Endothelial cell of umbilical vein (primary cell): ENCODE measurements around the gene TOM1L2. TPM values are rescaled to one million over a fixed set of nuclear protein-coding genes. Genes with fewer than 3 reads are reported as not detected.

Source experiments
- BruUV-seq: library from RNA; stranded (reverse); fragments of 400-500 nt; replicated peaks from 2 replicates; lab custom pipeline; 2021; lab: Mats Ljungman, UMichigan
- CTCF ChIA-PET: fragments of 300-600, 350-600 bp; sonication (Branson Sonifier 250); formaldehyde crosslinking; loops from one replicate; lab custom pipeline; 2021; ENCODE audit warnings: antibody characterized with exemption, inconsistent platforms; lab: Charles Lee
- POLR2A ChIA-PET: fragments of 300-600, 350-600 bp; sonication (Branson Sonifier 250); formaldehyde crosslinking; loops from one replicate; lab custom pipeline; 2021; ENCODE audit warnings: antibody characterized with exemption, inconsistent platforms; lab: Charles Lee
- DNase-seq: peaks from one replicate; pipeline ENCODE4 v3.0.0-alpha.2; 2011; ENCODE audit warnings: low read depth, low spot score
- FAIRE-seq: peaks from 2 replicates; lab custom pipeline; 2011; peaks lifted over from hg19 to GRCh38; lab: Jason Lieb, UNC
- H2AFZ ChIP-seq: 2 replicates; pipeline ENCODE4 v1.6.0; 2012; ENCODE audit warnings: low read depth, low read length, control low read depth, inconsistent platforms
- H3K27ac ChIP-seq: 2 replicates; pipeline ENCODE4 v1.5.1; 2011; ENCODE audit warnings: low read depth, mild to moderate bottlenecking, control low read depth, low read length, moderate library complexity; ENCODE audit not compliant: insufficient read depth
- H3K27me3 ChIP-seq, 2 experiments: 2 replicates each; pipeline versions ENCODE4 v1.6.0 to v1.6.1; 2011; ENCODE audit warnings: low read length in 2 of 2, mixed read lengths in 1 of 2; ENCODE audit not compliant: control insufficient read depth in 2 of 2, insufficient read depth in 2 of 2
- H3K36me3 ChIP-seq, 2 experiments: 2 replicates in 1 of 2; 3 replicates in 1 of 2; pipeline ENCODE4 v1.5.1; 2011; ENCODE audit warnings: low read length in 2 of 2, mild to moderate bottlenecking in 1 of 2, moderate library complexity in 1 of 2; ENCODE audit not compliant: control insufficient read depth in 2 of 2, insufficient read depth in 2 of 2; ENCODE audit errors: extremely low read depth in 1 of 2
- H3K4me1 ChIP-seq: 3 replicates; pipeline ENCODE4 v1.5.1; 2011; ENCODE audit warnings: mild to moderate bottlenecking, low read length; ENCODE audit not compliant: control insufficient read depth, insufficient read depth; ENCODE audit errors: extremely low read depth
- H3K4me2 ChIP-seq: 2 replicates; pipeline ENCODE4 v1.6.1; 2011; ENCODE audit warnings: low read length, control low read depth, mixed read lengths; ENCODE audit not compliant: insufficient read depth
- H3K4me3 ChIP-seq, 3 experiments: fragments of 200-600 bp in 1 of 3; sonication (generic), shearing (Covaris generic) in 1 of 3; replicated peaks in 1 of 3; 2 replicates each; pipeline ENCODE4 v1.5.1; 2011 to 2016; ENCODE audit warnings: control low read depth in 3 of 3, low read length in 3 of 3, mild to moderate bottlenecking in 2 of 3, inconsistent platforms in 1 of 3, low read depth in 1 of 3, moderate library complexity in 1 of 3; ENCODE audit not compliant: insufficient read depth in 1 of 3
- H3K79me2 ChIP-seq: 2 replicates; pipeline ENCODE4 v1.6.0; 2012; ENCODE audit warnings: low read length, inconsistent platforms; ENCODE audit not compliant: control insufficient read depth, insufficient read depth
- H3K9ac ChIP-seq: replicated peaks from 2 replicates; pipeline ENCODE3; 2011; ENCODE audit warnings: low read length, control low read depth; ENCODE audit not compliant: insufficient read depth; ENCODE audit errors: extremely low read depth
- H3K9me1 ChIP-seq: replicated peaks from 3 replicates; pipeline ENCODE4 v1.6.0; 2011; ENCODE audit warnings: mild to moderate bottlenecking, low read length; ENCODE audit not compliant: control insufficient read depth, insufficient read depth; ENCODE audit errors: extremely low read depth
- H3K9me3 ChIP-seq: replicated peaks from 2 replicates; pipeline ENCODE4 v1.5.1; 2012; ENCODE audit warnings: low read length, inconsistent platforms; ENCODE audit not compliant: control insufficient read depth, insufficient read depth
- H4K20me1 ChIP-seq: replicated peaks from 2 replicates; pipeline ENCODE3; 2011; ENCODE audit warnings: mild to moderate bottlenecking, low read length; ENCODE audit not compliant: control insufficient read depth, insufficient read depth; ENCODE audit errors: extremely low read depth
- CTCF ChIP-seq, 2 donors: IDR thresholded peaks; 1 replicate in 1 of 2; 2 replicates in 1 of 2; pipeline ENCODE4 v1.5.1; 2011; ENCODE audit warnings: low read length in 2 of 2, mild to moderate bottlenecking in 2 of 2, moderate library complexity in 2 of 2, control low read depth in 1 of 2, inconsistent platforms in 1 of 2, low read depth in 1 of 2; ENCODE audit not compliant: insufficient read depth in 1 of 2; ENCODE audit errors: extremely low read depth in 1 of 2
- EZH2 ChIP-seq: IDR thresholded peaks from 2 replicates; pipeline ENCODE4 v1.6.1; 2012; ENCODE audit warnings: borderline replicate concordance, low read depth, mild to moderate bottlenecking, moderate library complexity, low read length, inconsistent platforms; ENCODE audit not compliant: severe bottlenecking
- FOS ChIP-seq: IDR thresholded peaks from 2 replicates; pipeline ENCODE4 v1.6.1; 2011; ENCODE audit warnings: mild to moderate bottlenecking, low read length, moderate library complexity, borderline replicate concordance; ENCODE audit not compliant: insufficient read depth
- GATA2 ChIP-seq: IDR thresholded peaks from 2 replicates; pipeline ENCODE4 v1.7.0; 2011; ENCODE audit warnings: low read depth, mild to moderate bottlenecking, moderate library complexity, mixed read lengths, low read length; ENCODE audit not compliant: insufficient read length, insufficient read depth
- JUN ChIP-seq: IDR thresholded peaks from 2 replicates; pipeline ENCODE4 v1.6.1; 2011; ENCODE audit warnings: borderline replicate concordance, low read depth; ENCODE audit not compliant: insufficient read length, insufficient read depth
- MAX ChIP-seq: IDR thresholded peaks from 2 replicates; pipeline ENCODE4 v1.6.1; 2011; ENCODE audit not compliant: insufficient read depth, insufficient read length
- MYC ChIP-seq: IDR thresholded peaks from one replicate; pipeline ENCODE4 v1.6.1; 2011; ENCODE audit warnings: mild to moderate bottlenecking, low read depth, low read length
- POLR2A ChIP-seq: IDR thresholded peaks from 2 replicates; pipeline ENCODE4 v1.6.1; 2012; ENCODE audit warnings: low read depth, mild to moderate bottlenecking, control low read depth, low read length
- POLR2AphosphoS5 ChIP-seq: IDR thresholded peaks from 2 replicates; pipeline ENCODE4 v1.6.1; 2012; ENCODE audit warnings: low read depth, mild to moderate bottlenecking, control low read depth, low read length, moderate library complexity; ENCODE audit not compliant: insufficient read depth
- dilution Hi-C: fragments of 300-500 bp; cut with MboI; formaldehyde crosslinking; loops from one replicate; pipeline ENCODE4 v1.15.0; 2019; ENCODE audit warnings: low sequenced_read_pairs; ENCODE audit not compliant: extremely low pct_ligation_motif_present
- intact Hi-C: fragments of 100-400 bp; cut with micrococcal nuclease; formaldehyde crosslinking; loops from one replicate; pipeline ENCODE4 v1.10.0; 2022
- polyA plus RNA-seq, 4 experiments: library from polyadenylated mRNA; depleted of rRNA in 3 of 4; stranded (reverse) in 3 of 4; unstranded in 1 of 4; fragments of >200 nt; gene quantifications; 2 replicates each; pipeline versions ENCODE4 v1.2.1 to v1.2.3, GENCODE V29; 2011 to 2012; ENCODE audit warnings: missing spikeins in 1 of 4
- total RNA-seq: library from RNA; stranded (reverse); gene quantifications from 2 replicates; pipeline ENCODE4 v1.2.3, GENCODE V29; 2021

The TOM1L2 gene
- total and polyA plus RNA-seq, 2 donors (not counting 3 experiments of a cell fraction or from before 2014, with no cell fraction given), result 31.7 to 37.6 TPM

GRCh38 chr17:17886226-17886625 is 86.0 kb downstream of the TOM1L2 start:
- peaks cover 0 to 9% of the 10 kb centered on the region in 2 experiments for H3K36me3 ChIP-seq
- dilution Hi-C loops (loop anchor here (25.0 kb wide), 1 partner anchor 151 kb away; the partner anchor contains the start of genes ATPAF2 and GID4), intact Hi-C loops (no loop called here)
- H3K27me3 ChIP-seq, result no peaks in the 10 kb centered on the region
- no peaks in the 10 kb centered on the region for H3K4me1 ChIP-seq
- ChIA-PET CTCF (interaction anchor here (0.9 to 7.8 kb wide), 4 partner anchors 30 to 149 kb away, joined by 3 to 175 read pairs (median 11); no protein-coding TSS in a partner anchor), POLR2A (no interaction called here)
- FAIRE-seq, result no peak
- TF ChIP-seq GATA2 (no peak), MYC (no peak), MAX (no peak), JUN (no peak), POLR2AphosphoS5 (no peak), EZH2 (no peak), CTCF (IDR thresholded peaks at IDR 0.05; ENCODE audit: extremely low read depth in 1 of 2, insufficient read depth in 1 of 2, low read depth in 1 of 2, low read length in 2 of 2) (no peak), FOS (no peak), POLR2A (no peak)
- H3K4me2 ChIP-seq, result no peak overlapping the region
- H3K9ac ChIP-seq, result no peak overlapping the region
- H3K9me1 ChIP-seq, result no peaks in the 10 kb centered on the region
- no TSS peak for BruUV-seq
- H4K20me1 ChIP-seq, result no peaks in the 10 kb centered on the region
- DNase-seq, result no peak
- H3K79me2 ChIP-seq, result no peaks in the 10 kb centered on the region
- H3K9me3 ChIP-seq, result no peaks in the 10 kb centered on the region
- no peak overlapping the region for H2AFZ ChIP-seq
- H3K4me3 ChIP-seq, result no peak overlapping the region
- H3K27ac ChIP-seq, result no peak overlapping the region
